ENCODE data around the gene LRMDA.

DNA sequence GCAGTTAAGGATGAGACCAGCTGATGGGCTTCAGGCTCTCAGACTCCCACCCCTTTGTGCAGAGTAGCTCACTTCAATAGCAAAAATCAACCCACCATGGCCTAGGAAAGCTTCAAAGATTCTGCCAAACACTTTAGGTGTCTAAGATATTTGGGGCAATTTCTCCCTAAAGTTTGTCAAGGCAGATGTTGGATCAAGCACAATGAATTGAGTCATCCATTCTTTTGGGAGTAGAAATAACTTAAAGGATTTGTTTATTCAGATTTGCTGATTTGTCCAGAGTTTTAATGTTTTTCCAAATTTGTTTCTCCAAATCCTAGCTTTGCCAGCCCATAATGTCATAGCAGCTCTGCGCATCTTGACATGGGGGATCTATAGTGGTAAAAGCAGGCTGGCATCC, 855.1 kb downstream of the LRMDA start:
- TF ChIP-seq CTCF (conservative IDR thresholded peaks at IDR 0.05; ENCODE audit: low read depth, low read length) (no peak), EZH2 (IDR thresholded peaks at IDR 0.05; ENCODE audit: low read length, unreplicated experiment) (no peak), EZH2phosphoT487 (IDR thresholded peaks at IDR 0.05; ENCODE audit: borderline replicate concordance, low read length) (no peak)
